HG03139 (cell line): ENCODE measurements around the gene NGRN.
A peak's percentile ranks its signal among the peaks of the same experiment; 100 is the strongest.

Experiments
- ATAC-seq: cut with Tn5 transposase; IDR thresholded peaks from one replicate; pipeline ENCODE4 v1.9.1; 2021; ENCODE audit not compliant: unreplicated experiment

NGRN gene

DNA sequence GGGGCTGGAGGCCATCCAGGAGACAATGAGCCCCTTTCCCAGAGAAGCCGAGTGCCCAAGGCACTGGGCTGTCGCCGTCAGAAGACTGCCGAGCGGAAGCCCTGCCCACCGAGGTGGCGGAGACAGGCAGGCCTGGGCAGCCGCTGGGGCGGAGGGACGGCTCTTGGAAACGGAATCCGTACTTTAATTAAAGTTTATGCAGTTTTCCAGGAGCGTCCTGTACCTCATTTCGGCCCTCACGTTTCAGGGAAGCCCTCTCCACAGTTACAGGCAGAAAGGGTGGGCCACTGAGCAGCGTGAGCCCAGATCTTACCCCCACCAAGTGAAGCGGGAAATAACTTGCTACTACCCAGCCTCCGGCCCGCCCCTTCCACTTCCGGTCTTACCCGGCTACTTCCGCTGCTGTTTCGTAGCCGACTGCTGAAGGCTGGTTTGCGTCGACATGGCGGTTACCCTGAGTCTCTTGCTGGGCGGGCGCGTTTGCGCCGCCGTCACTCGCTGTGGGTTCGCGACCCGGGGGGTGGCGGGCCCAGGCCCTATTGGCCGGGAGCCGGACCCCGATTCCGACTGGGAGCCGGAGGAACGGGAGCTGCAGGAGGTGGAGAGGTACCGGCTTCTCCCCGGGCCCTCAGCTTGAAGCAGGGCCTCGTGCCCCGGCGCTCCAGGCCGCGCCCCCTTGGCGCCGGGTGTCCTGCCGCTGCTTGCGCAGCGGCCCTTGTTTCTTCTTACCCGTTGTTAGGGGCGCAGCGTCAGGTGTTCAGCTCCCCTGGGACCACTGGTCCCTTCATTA lies at the start of gene NGRN:
Gene NGRN (plus strand): TSS at position 402 of the 790 bp plus-strand sequence. CDS start 41 bp downstream, at position 443.
- peak; percentile 86 for ATAC-seq

GRCh38 chr15:90217671-90218394 lies 47.6 kb upstream of the NGRN start:
- ATAC-seq = no peak

GRCh38 chr15:90219421-90220141 lies 45.9 kb upstream of the NGRN start:
- no peak for ATAC-seq

DNA sequence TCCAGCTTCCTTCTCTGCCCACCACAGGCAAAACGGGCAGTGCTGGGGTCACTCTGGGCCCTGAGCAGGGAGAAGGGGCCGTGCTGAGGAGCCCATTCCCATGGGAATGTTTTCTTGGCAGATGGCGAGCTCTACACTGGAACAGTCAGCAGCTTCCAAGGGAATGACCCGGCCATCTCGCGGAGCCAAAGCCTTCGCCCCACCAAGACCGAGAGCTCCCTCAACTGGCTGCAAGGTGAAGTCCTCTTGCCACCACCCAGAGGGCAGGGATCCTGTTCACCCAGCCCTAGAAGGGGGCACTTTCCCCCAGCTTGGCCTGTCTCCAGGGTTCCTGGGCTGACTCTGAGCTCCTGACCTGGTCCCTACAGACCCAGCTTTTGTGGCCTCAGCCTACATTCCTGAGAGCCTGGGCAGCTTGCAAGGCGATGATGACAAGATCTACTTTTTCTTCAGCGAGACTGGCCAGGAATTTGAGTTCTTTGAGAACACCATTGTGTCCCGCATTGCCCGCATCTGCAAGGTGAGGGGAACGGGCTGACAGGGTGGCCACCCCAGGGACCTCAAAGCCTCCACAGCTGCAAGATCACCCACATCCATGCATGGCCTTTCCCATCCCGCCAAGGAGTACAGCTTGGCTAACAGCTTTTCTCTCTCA lies 44.1 kb upstream of the NGRN start:
- ATAC-seq = no peak

GRCh38 chr15:90222547-90222946 lies 42.9 kb upstream of the NGRN start:
- ATAC-seq = no peak

DNA sequence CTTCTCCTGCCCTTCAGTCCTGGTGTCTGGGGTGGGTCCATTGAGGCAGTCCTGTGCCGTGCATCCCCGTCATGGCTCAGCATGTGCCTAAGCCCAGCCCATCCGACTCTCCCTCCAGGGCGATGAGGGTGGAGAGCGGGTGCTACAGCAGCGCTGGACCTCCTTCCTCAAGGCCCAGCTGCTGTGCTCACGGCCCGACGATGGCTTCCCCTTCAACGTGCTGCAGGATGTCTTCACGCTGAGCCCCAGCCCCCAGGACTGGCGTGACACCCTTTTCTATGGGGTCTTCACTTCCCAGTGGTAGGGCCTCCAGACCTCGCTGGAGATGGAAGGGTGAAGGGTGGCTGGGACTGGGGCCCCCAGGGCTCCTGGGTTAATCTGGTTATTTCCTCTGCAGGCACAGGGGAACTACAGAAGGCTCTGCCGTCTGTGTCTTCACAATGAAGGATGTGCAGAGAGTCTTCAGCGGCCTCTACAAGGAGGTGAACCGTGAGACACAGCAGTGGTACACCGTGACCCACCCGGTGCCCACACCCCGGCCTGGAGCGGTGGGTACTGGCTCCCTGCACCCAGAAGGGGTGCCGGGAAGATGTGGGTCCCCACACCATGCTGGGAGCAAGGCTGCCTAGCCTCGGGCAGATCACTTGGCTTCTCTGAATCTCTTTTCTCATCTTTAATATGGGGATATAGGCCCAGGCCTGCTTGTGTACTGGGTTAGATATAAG lies 41.9 kb upstream of the NGRN start:
- no peak for ATAC-seq

DNA sequence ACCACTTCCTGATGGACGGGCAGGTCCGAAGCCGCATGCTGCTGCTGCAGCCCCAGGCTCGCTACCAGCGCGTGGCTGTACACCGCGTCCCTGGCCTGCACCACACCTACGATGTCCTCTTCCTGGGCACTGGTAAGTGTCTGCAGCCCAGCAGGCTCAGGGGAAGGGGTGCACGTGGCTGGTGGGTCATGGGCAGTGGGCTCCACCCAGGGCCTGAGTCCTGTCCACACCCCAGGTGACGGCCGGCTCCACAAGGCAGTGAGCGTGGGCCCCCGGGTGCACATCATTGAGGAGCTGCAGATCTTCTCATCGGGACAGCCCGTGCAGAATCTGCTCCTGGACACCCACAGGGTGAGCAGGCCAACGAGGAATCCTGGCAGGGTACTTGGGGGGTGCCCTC lies 40.4 kb upstream of the NGRN start:
- ATAC-seq = no peak

- ATAC-seq = no peak
Measured at GRCh38 chr15:90225504-90226234, 39.8 kb upstream of the NGRN start.

DNA sequence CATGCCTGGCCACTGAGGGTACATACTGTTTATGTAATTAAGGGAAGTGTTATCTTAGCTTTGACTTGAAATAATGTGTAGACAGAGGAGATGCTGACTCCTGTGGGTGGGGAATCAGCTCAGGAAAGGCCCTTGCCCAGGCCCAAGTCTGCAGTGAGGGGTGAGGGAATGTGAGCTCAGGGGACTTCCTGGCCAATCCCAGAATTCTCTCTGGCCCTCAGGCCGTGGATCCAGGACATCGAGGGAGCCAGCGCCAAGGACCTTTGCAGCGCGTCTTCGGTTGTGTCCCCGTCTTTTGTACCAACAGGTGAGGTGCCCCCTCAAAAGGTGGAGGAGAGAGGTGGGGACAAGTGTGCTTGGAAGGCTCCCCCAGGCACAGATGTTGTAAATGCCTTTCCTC lies 38.1 kb upstream of the NGRN start:
- no peak for ATAC-seq

DNA sequence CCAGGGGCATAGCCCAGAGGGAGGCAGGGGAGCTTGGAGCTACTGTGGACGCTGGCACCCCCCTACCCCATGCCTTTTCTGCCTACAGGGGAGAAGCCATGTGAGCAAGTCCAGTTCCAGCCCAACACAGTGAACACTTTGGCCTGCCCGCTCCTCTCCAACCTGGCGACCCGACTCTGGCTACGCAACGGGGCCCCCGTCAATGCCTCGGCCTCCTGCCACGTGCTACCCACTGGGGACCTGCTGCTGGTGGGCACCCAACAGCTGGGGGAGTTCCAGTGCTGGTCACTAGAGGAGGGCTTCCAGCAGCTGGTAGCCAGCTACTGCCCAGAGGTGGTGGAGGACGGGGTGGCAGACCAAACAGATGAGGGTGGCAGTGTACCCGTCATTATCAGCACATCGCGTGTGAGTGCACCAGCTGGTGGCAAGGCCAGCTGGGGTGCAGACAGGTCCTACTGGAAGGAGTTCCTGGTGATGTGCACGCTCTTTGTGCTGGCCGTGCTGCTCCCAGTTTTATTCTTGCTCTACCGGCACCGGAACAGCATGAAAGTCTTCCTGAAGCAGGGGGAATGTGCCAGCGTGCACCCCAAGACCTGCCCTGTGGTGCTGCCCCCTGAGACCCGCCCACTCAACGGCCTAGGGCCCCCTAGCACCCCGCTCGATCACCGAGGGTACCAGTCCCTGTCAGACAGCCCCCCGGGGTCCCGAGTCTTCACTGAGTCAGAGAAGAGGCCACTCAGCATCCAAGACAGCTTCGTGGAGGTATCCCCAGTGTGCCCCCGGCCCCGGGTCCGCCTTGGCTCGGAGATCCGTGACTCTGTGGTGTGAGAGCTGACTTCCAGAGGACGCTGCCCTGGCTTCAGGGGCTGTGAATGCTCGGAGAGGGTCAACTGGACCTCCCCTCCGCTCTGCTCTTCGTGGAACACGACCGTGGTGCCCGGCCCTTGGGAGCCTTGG lies 37.4 kb upstream of the NGRN start:
- no peak for ATAC-seq

- ATAC-seq = no peak
Measured at GRCh38 chr15:90228960-90229359, 36.5 kb upstream of the NGRN start.

DNA sequence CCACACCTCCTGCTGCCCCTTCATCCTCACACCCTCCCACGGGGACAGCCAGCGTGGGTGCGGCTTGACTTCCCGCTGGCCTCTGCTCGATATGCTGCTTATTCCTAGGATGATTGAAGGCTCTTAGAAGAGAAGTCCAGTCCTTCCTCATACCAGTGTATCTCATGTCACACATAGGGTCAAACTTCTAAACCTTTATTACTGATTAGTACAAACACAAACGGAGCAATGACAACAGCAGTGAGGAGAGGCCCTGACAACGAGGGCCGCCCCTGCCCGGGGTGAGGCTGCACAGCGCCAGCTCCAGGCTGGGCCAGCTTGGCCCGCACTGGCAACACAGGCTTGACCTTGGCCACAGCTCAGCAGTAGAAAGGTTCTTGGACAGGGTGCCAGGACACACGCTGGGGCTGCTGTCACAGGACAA lies 35.4 kb upstream of the NGRN start:
- no peak for ATAC-seq

DNA sequence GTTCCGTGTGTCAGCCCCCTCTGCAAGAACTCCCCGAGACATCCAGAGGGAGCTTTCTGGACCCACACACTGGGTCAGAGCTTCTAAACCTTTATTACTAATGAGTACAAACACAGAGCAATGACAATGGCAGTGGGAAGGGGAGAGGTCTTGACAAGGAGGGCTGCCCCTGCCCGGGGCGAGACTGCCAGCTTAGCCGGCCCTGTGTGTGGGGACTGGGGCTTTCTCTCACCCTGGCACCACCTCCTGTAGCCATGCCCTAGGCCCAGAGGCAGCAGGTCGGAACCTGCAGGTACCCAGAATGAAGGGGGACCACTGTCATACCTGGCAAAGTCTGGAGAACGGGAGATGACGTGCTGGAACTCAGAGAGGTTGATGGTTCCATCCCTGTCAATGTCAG lies 34.9 kb upstream of the NGRN start:
- ATAC-seq = no peak

GRCh38 chr15:90231028-90232017 lies 34.1 kb upstream of the NGRN start:
- ATAC-seq = no peak

- ATAC-seq = no peak
Measured at GRCh38 chr15:90232196-90232595, 33.3 kb upstream of the NGRN start.

DNA sequence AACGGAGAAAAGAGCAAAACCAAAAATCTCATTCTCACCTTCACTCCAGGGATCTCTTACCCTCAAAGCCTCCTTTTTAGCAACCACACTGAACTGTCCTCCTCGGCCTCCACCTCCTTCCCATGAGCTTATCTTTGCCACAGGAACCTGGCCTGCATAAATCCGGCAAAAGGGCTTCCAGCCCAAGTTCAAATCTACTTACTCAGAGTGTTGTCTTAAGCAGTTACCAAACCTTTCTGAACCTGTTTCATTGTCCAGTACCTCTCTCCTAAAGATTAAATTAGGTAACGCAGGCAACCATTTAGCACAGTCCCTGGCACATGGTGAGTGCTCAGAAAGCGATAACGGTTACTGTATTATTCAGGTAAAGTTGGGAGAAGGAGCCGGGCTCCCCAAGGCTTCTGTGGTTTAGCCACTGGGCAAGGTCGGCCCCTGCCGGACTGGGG lies 32.5 kb upstream of the NGRN start:
- ATAC-seq = no peak

- ATAC-seq = peak; percentile 80
Measured at GRCh38 chr15:90233387-90234095, 31.9 kb upstream of the NGRN start, which contains the start of gene CIB1. CIB1 (minus strand) TSS chr15:90233941; CDS start chr15:90233885, 56 bp downstream.
